Measurements from ENCODE around the gene TNIP1. TPM values are rescaled to one million over a fixed set of nuclear protein-coding genes. Genes with fewer than 3 reads are reported as not detected.
A peak's percentile ranks its signal among the peaks of the same experiment; 100 is the strongest.

The TNIP1 gene
- total and polyA plus RNA-seq, 3 donors from 2014 or later: 43.5 to 58.3 (median 48.4) TPM

GRCh38 chr5:151037561-151038411 lies 43.0 kb downstream of the TNIP1 start:
- no peak overlapping the region for H3K4me3 ChIP-seq
- TF ChIP-seq CTCF (IDR thresholded peaks at IDR 0.05) (no peak), POLR2A (IDR thresholded peaks at IDR 0.05) (no peak)
- WGBS, 2 donors: 45 to 51% methylated on average over 12 of the region's 12 CpGs
- no peaks in the 10 kb centered on the region for H3K36me3 ChIP-seq (ENCODE audit: low read depth, missing control alignments)
- peaks cover 29% of the 10 kb centered on the region for H3K4me1 ChIP-seq
- H3K27me3 ChIP-seq: no peaks in the 10 kb centered on the region
- intact Hi-C loops (cut with DNase I; ENCODE audit: low total_unique reads): no loop called here
- DNase-seq: peak; percentile 79
- H3K27ac ChIP-seq: peak overlapping the region; percentile 56 to 71
- no peaks in the 10 kb centered on the region for H3K9me3 ChIP-seq

- TF ChIP-seq CTCF (IDR thresholded peaks at IDR 0.05) (no peak), POLR2A (IDR thresholded peaks at IDR 0.05) (no peak)
- H3K4me3 ChIP-seq: no peak overlapping the region
- DNase-seq: no peak
- no peaks in the 10 kb centered on the region for H3K27me3 ChIP-seq
- no peaks in the 10 kb centered on the region for H3K36me3 ChIP-seq (ENCODE audit: low read depth, missing control alignments)
- 90 to 91% methylated on average over 6 of the region's 6 CpGs for WGBS, 2 donors
- H3K27ac ChIP-seq: no peak overlapping the region
- peaks cover 29% of the 10 kb centered on the region for H3K4me1 ChIP-seq
- no peaks in the 10 kb centered on the region for H3K9me3 ChIP-seq
- intact Hi-C loops (cut with DNase I; ENCODE audit: low total_unique reads): no loop called here
These were observed 44.3 kb downstream of the TNIP1 start for GRCh38 chr5:151036556-151036955.

- Histone ChIP-seq H3K4me3 (no peak overlapping the region), H3K36me3 (ENCODE audit: low read depth, missing control alignments) (no peaks in the 10 kb centered on the region), H3K9me3 (no peaks in the 10 kb centered on the region), H3K4me1 (peaks cover 23% of the 10 kb centered on the region), H3K27me3 (no peaks in the 10 kb centered on the region), H3K27ac (no peak overlapping the region)
- intact Hi-C loops (cut with DNase I; ENCODE audit: low total_unique reads): no loop called here
- WGBS, 2 donors: 93 to 94% methylated on average over 19 of the region's 19 CpGs
- DNase-seq: no peak
- TF ChIP-seq POLR2A (IDR thresholded peaks at IDR 0.05): no peak
- no peak for TF ChIP-seq CTCF (IDR thresholded peaks at IDR 0.05)
These were observed 46.1 kb downstream of the TNIP1 start for GRCh38 chr5:151034422-151035379.

GRCh38 chr5:151033217-151033934 lies 47.5 kb downstream of the TNIP1 start:
- Histone ChIP-seq H3K36me3 (ENCODE audit: low read depth, missing control alignments) (no peaks in the 10 kb centered on the region), H3K4me3 (no peak overlapping the region), H3K27me3 (no peaks in the 10 kb centered on the region), H3K9me3 (no peaks in the 10 kb centered on the region), H3K4me1 (peaks cover 12% of the 10 kb centered on the region), H3K27ac (no peak overlapping the region)
- TF ChIP-seq POLR2A (IDR thresholded peaks at IDR 0.05) (no peak), CTCF (IDR thresholded peaks at IDR 0.05) (no peak)
- WGBS, 2 donors: 80 to 85% methylated on average over 10 to 14 of the region's 14 CpGs
- intact Hi-C loops (cut with DNase I; ENCODE audit: low total_unique reads): no loop called here
- DNase-seq: no peak

Measured in testis (tissue), 3 donors.